Panc1 (cell line): ENCODE results near the gene RHOT2. TPM values are rescaled to one million over a fixed set of nuclear protein-coding genes. Genes with fewer than 3 reads are reported as not detected.

Source experiments
- ATAC-seq: fragments of 200-7000 bp; cut with Tn5 transposase; 2 replicates; pipeline ENCODE4 v1.9.1; 2020; ENCODE audit warnings: mild to moderate bottlenecking, moderate library complexity
- BruUV-seq: library from RNA; stranded (reverse); fragments of 400-500 nt; replicated peaks from 2 replicates; lab custom pipeline; 2021; lab: Mats Ljungman, UMichigan
- CTCF ChIA-PET: fragments of 300-600 bp; sonication (Branson Sonifier 250); formaldehyde crosslinking; loops from one replicate; lab custom pipeline; 2022; ENCODE audit warnings: antibody characterized with exemption; lab: Charles Lee
- POLR2A ChIA-PET: fragments of 300-600 bp; sonication (Branson Sonifier 250); formaldehyde crosslinking; loops from one replicate; lab custom pipeline; 2022; ENCODE audit warnings: antibody characterized with exemption; lab: Charles Lee
- DNase-seq: peaks from one replicate; pipeline ENCODE4 v3.0.0-alpha.2; 2010; ENCODE audit warnings: low read depth, low spot score
- H3K27ac ChIP-seq: 2 replicates; pipeline ENCODE4 v1.5.1; 2011; ENCODE audit warnings: mild to moderate bottlenecking, low read length, inconsistent platforms
- H3K27me3 ChIP-seq: fragments of 200-500 bp; sonication (Bioruptor generic); 2 replicates; pipeline ENCODE4 v1.6.0; 2014; ENCODE audit warnings: low read length, inconsistent platforms; ENCODE audit not compliant: control insufficient read depth, insufficient read depth
- H3K36me3 ChIP-seq: fragments of 200-500 bp; sonication (Bioruptor generic); 2 replicates; pipeline ENCODE4 v1.5.1; 2014; ENCODE audit warnings: inconsistent platforms, mild to moderate bottlenecking, low read length, moderate library complexity; ENCODE audit not compliant: control insufficient read depth, insufficient read depth
- H3K4me1 ChIP-seq: 2 replicates; pipeline ENCODE4 v1.5.1; 2011; ENCODE audit warnings: inconsistent platforms, mild to moderate bottlenecking, low read length, moderate library complexity; ENCODE audit not compliant: control insufficient read depth, insufficient read depth
- H3K4me3 ChIP-seq, 2 experiments: 2 replicates each; pipeline ENCODE4 v1.5.1; 2011 to 2012; ENCODE audit warnings: low read depth in 2 of 2, low read length in 2 of 2, mild to moderate bottlenecking in 2 of 2, inconsistent platforms in 1 of 2, moderate library complexity in 1 of 2
- H3K9me3 ChIP-seq: fragments of 200-500 bp; sonication (Bioruptor generic); 2 replicates; pipeline ENCODE4 v1.5.1; 2014; ENCODE audit warnings: low read depth, mild to moderate bottlenecking, inconsistent platforms, low read length, moderate library complexity; ENCODE audit not compliant: control insufficient read depth, insufficient read depth
- POLR2AphosphoS5 ChIP-seq: IDR thresholded peaks from 2 replicates; pipeline ENCODE4 v1.6.1; 2012; ENCODE audit warnings: mild to moderate bottlenecking, low read depth, low read length, moderate library complexity
- SIN3A ChIP-seq: IDR thresholded peaks from 2 replicates; pipeline ENCODE4 v1.6.1; 2012; ENCODE audit warnings: low read depth, mild to moderate bottlenecking, low read length, moderate library complexity, borderline replicate concordance; ENCODE audit not compliant: insufficient read depth
- TCF7L2 ChIP-seq: IDR thresholded peaks from 2 replicates; pipeline ENCODE4 v1.6.1; 2011; ENCODE audit warnings: mild to moderate bottlenecking, low read depth, low read length, inconsistent platforms
- in situ Hi-C: cut with HindIII; loops from 2 replicates; pipeline ENCODE4 v1.10.0; 2016; ENCODE audit warnings: low sequenced_read_pairs, low pct_unique_long_range_greater_than_20kb
- intact Hi-C: fragments of 100-400 bp; cut with micrococcal nuclease; formaldehyde crosslinking; loops from one replicate; pipeline ENCODE4 v1.10.0; 2022; ENCODE audit not compliant: unreplicated experiment
- total RNA-seq: library from RNA; stranded (reverse); gene quantifications from one replicate; pipeline ENCODE4 v1.2.1, GENCODE V29; 2021; ENCODE audit not compliant: unreplicated experiment
- TF ChIP-seq, protein P1 (sequence below), 2 experiments: IDR thresholded peaks; 2 replicates each; pipeline ENCODE4 v1.6.1; 2011 to 2012; ENCODE audit warnings: low read depth in 2 of 2, control low read depth in 1 of 2, low read length in 1 of 2, mild to moderate bottlenecking in 1 of 2, moderate library complexity in 1 of 2; ENCODE audit not compliant: insufficient read depth in 1 of 2
- TF ChIP-seq, protein P2 (sequence below): fragments of 450-650 bp; IDR thresholded peaks from 2 replicates; pipeline ENCODE4 v1.5.1; 2017; ENCODE audit warnings: mild to moderate bottlenecking

RHOT2 gene
- total RNA-seq, 1 experiment from 2014 or later, result 195 TPM

DNA sequence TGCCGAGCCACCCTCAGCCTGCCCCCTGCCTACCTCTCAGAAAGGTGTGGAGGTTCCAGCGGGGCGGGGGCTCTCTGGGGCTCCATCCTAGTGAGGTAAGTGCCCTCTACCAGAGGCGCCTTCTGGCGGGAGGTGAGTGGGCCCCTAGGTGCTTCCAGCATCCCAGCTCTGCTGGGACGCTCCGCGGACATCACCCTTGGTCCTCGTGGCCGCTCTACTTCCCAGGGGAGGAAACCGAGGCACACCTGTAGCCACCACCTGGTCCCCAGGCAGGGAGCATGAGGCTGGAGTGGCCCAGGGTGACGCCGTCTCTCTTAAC lies 24.9 kb upstream of the RHOT2 start:
- in situ Hi-C loops, result no loop called here
- DNase-seq, result no peak
- BruUV-seq, result no TSS peak
- Histone ChIP-seq H3K36me3 (no peaks in the 10 kb centered on the region), H3K27ac (peak overlapping the region; percentile 91), H3K4me3 (peak overlapping the region; percentile 64 to 75), H3K4me1 (peaks cover 57% of the 10 kb centered on the region), H3K9me3 (no peaks in the 10 kb centered on the region), H3K27me3 (no peaks in the 10 kb centered on the region)
- intact Hi-C loops, result no loop called here
- no peak for ATAC-seq
- ChIA-PET CTCF (no interaction called here), POLR2A (no interaction called here)
- TF ChIP-seq POLR2AphosphoS5 (no peak), TCF7L2 (no peak), SIN3A (no peak)
- TF ChIP-seq, protein P1, sequence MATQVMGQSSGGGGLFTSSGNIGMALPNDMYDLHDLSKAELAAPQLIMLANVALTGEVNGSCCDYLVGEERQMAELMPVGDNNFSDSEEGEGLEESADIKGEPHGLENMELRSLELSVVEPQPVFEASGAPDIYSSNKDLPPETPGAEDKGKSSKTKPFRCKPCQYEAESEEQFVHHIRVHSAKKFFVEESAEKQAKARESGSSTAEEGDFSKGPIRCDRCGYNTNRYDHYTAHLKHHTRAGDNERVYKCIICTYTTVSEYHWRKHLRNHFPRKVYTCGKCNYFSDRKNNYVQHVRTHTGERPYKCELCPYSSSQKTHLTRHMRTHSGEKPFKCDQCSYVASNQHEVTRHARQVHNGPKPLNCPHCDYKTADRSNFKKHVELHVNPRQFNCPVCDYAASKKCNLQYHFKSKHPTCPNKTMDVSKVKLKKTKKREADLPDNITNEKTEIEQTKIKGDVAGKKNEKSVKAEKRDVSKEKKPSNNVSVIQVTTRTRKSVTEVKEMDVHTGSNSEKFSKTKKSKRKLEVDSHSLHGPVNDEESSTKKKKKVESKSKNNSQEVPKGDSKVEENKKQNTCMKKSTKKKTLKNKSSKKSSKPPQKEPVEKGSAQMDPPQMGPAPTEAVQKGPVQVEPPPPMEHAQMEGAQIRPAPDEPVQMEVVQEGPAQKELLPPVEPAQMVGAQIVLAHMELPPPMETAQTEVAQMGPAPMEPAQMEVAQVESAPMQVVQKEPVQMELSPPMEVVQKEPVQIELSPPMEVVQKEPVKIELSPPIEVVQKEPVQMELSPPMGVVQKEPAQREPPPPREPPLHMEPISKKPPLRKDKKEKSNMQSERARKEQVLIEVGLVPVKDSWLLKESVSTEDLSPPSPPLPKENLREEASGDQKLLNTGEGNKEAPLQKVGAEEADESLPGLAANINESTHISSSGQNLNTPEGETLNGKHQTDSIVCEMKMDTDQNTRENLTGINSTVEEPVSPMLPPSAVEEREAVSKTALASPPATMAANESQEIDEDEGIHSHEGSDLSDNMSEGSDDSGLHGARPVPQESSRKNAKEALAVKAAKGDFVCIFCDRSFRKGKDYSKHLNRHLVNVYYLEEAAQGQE (IDR thresholded peaks at IDR 0.05; ENCODE audit: insufficient read depth in 1 of 2, low read depth in 2 of 2, low read length in 1 of 2), result no peak
- TF ChIP-seq, protein P2, sequence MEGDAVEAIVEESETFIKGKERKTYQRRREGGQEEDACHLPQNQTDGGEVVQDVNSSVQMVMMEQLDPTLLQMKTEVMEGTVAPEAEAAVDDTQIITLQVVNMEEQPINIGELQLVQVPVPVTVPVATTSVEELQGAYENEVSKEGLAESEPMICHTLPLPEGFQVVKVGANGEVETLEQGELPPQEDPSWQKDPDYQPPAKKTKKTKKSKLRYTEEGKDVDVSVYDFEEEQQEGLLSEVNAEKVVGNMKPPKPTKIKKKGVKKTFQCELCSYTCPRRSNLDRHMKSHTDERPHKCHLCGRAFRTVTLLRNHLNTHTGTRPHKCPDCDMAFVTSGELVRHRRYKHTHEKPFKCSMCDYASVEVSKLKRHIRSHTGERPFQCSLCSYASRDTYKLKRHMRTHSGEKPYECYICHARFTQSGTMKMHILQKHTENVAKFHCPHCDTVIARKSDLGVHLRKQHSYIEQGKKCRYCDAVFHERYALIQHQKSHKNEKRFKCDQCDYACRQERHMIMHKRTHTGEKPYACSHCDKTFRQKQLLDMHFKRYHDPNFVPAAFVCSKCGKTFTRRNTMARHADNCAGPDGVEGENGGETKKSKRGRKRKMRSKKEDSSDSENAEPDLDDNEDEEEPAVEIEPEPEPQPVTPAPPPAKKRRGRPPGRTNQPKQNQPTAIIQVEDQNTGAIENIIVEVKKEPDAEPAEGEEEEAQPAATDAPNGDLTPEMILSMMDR, result no peak

DNA sequence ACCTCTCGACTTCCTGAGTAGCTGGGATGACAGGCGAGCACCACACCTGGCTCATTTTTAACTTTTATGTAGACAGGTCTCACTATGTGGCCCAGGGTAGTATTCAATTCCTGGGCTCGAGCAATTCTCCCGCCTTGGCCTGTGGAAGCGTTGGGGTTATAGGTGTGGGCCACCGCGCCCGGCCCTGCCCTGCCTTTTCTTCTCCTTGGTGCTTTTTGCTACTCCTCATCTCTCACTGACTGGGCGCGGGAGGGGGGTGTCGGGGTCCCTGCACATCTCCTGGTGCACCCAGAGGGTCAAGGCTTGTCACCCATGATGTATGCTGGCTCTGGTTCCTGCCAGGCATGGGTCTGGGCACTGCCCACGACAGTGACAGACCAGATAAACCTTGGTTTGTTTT lies 23.4 kb upstream of the RHOT2 start:
- no peak for DNase-seq
- TF ChIP-seq, protein P1 (IDR thresholded peaks at IDR 0.05; ENCODE audit: insufficient read depth in 1 of 2, low read depth in 2 of 2, low read length in 1 of 2), result no peak
- TF ChIP-seq TCF7L2 (no peak), POLR2AphosphoS5 (no peak), SIN3A (no peak)
- TF ChIP-seq, protein P2, result no peak
- ATAC-seq, result no peak
- Histone ChIP-seq H3K27me3 (no peaks in the 10 kb centered on the region), H3K9me3 (no peaks in the 10 kb centered on the region), H3K4me1 (peaks cover 51% of the 10 kb centered on the region), H3K36me3 (no peaks in the 10 kb centered on the region), H3K4me3 (no peak overlapping the region), H3K27ac (peak overlapping the region; percentile 25; the same call in 1 of the 2 replicates)
- no TSS peak for BruUV-seq
- in situ Hi-C loops, result no loop called here
- POLR2A ChIA-PET, result no interaction called here
- intact Hi-C loops, result no loop called here
- CTCF ChIA-PET, result no interaction called here
